WTC11 (cell line): Measurements from ENCODE around the gene MEX3D. TPM values are rescaled to one million over a fixed set of nuclear protein-coding genes. Genes with fewer than 3 reads are reported as not detected.

Experiments used
- ATAC-seq: fragments of 200-7000 bp; cut with Tn5 transposase; 2 replicates; pipeline ENCODE4 v1.10.0; 2021; ENCODE audit warnings: mild to moderate bottlenecking, moderate library complexity
- CTCF ChIA-PET: fragments of 300-600 bp; sonication (Branson Sonifier 250); formaldehyde crosslinking; loops from one replicate; lab custom pipeline; 2021; ENCODE audit warnings: antibody characterized with exemption; lab: Charles Lee
- POLR2A ChIA-PET: fragments of 350-600 bp; sonication (Branson Sonifier 250); formaldehyde crosslinking; loops from one replicate; lab custom pipeline; 2021; ENCODE audit warnings: antibody characterized with exemption; lab: Charles Lee
- DNase-seq: peaks from one replicate; pipeline ENCODE4 v3.0.0; 2021; ENCODE audit warnings: low spot score
- H3K27ac Mint-ChIP-seq: 2 replicates; pipeline ENCODE4 v1.8.0; 2021; ENCODE audit warnings: mixed read lengths
- H3K27me3 Mint-ChIP-seq: 2 replicates; pipeline ENCODE4 v1.8.0; 2021; ENCODE audit warnings: low read depth, mild to moderate bottlenecking, moderate library complexity, mixed read lengths
- H3K36me3 Mint-ChIP-seq: 2 replicates; pipeline ENCODE4 v1.8.0; 2021; ENCODE audit warnings: mixed read lengths
- H3K4me1 Mint-ChIP-seq: 2 replicates; pipeline ENCODE4 v1.8.0; 2022; ENCODE audit warnings: mixed read lengths
- H3K4me3 Mint-ChIP-seq: 2 replicates; pipeline ENCODE4 v1.8.0; 2021; ENCODE audit warnings: mild to moderate bottlenecking, moderate library complexity, mixed read lengths
- H3K9me3 Mint-ChIP-seq: 2 replicates; pipeline ENCODE4 v1.8.0; 2021; ENCODE audit warnings: mixed read lengths
- ATF1 ChIP-seq: sonication (generic); formaldehyde crosslinking; IDR thresholded peaks from 2 replicates; pipeline ENCODE4 v1.8.1; 2023; ENCODE audit warnings: mild to moderate bottlenecking, moderate library complexity, missing genetic modification reagents
- FOXJ3 ChIP-seq: sonication (generic); formaldehyde crosslinking; IDR thresholded peaks from 2 replicates; pipeline ENCODE4 v1.9.0; 2021; ENCODE audit warnings: missing genetic modification reagents, mild to moderate bottlenecking, borderline replicate concordance
- JAZF1 ChIP-seq: fragments of 250-450 bp; sonication (Bioruptor Pico); IDR thresholded peaks from 2 replicates; pipeline ENCODE4 v1.9.0; 2021; ENCODE audit warnings: moderate library complexity, mild to moderate bottlenecking, inconsistent platforms
- NFE2L1 ChIP-seq: sonication (generic); formaldehyde crosslinking; IDR thresholded peaks from 2 replicates; pipeline ENCODE4 v1.8.1; 2023; ENCODE audit warnings: missing genetic modification reagents
- NR2C2 ChIP-seq: sonication (generic); formaldehyde crosslinking; IDR thresholded peaks from 2 replicates; pipeline ENCODE4 v1.8.0; 2022; ENCODE audit warnings: mild to moderate bottlenecking, missing genetic modification reagents
- RELA ChIP-seq: sonication (generic); formaldehyde crosslinking; IDR thresholded peaks from 2 replicates; pipeline ENCODE4 v1.8.1; 2022; ENCODE audit warnings: missing genetic modification reagents, mild to moderate bottlenecking, borderline replicate concordance
- RORB ChIP-seq: fragments of 250-450 bp; sonication (Bioruptor Pico); IDR thresholded peaks from 2 replicates; pipeline ENCODE4 v1.9.0; 2021; ENCODE audit warnings: mild to moderate bottlenecking
- SMAD4 ChIP-seq: sonication (generic); formaldehyde crosslinking; IDR thresholded peaks from 2 replicates; pipeline ENCODE4 v1.8.0; 2022; ENCODE audit warnings: mild to moderate bottlenecking, missing genetic modification reagents
- TEAD1 ChIP-seq: sonication (generic); formaldehyde crosslinking; IDR thresholded peaks from 2 replicates; pipeline ENCODE4 v1.8.0; 2022; ENCODE audit warnings: mild to moderate bottlenecking, missing genetic modification reagents
- TP53 ChIP-seq: sonication (generic); formaldehyde crosslinking; IDR thresholded peaks from 2 replicates; pipeline ENCODE4 v1.8.1; 2023; ENCODE audit warnings: mild to moderate bottlenecking, missing genetic modification reagents
- ZNF121 ChIP-seq: sonication (generic); formaldehyde crosslinking; IDR thresholded peaks from 2 replicates; pipeline ENCODE4 v1.8.0; 2023; ENCODE audit warnings: missing genetic modification reagents
- total RNA-seq: library from RNA; stranded (reverse); gene quantifications from 3 replicates; pipeline ENCODE4 v1.2.3, GENCODE V29; 2021
- TF ChIP-seq, protein P1 (sequence below): sonication (generic); formaldehyde crosslinking; IDR thresholded peaks from 2 replicates; pipeline ENCODE4 v1.8.0; 2022; ENCODE audit warnings: missing genetic modification reagents
- TF ChIP-seq, protein P2 (sequence below): sonication (generic); formaldehyde crosslinking; IDR thresholded peaks from 2 replicates; pipeline ENCODE4 v1.8.0; 2022; ENCODE audit warnings: mild to moderate bottlenecking, missing genetic modification reagents
- TF ChIP-seq, protein P3 (sequence below): sonication (generic); formaldehyde crosslinking; IDR thresholded peaks from 2 replicates; pipeline ENCODE4 v1.8.1; 2022; ENCODE audit warnings: mild to moderate bottlenecking, moderate library complexity, missing genetic modification reagents
- TF ChIP-seq, protein P4 (sequence below): sonication (generic); formaldehyde crosslinking; IDR thresholded peaks from 2 replicates; pipeline ENCODE4 v1.8.1; 2023; ENCODE audit warnings: mild to moderate bottlenecking, missing genetic modification reagents
- TF ChIP-seq, protein P5 (sequence below): sonication (generic); formaldehyde crosslinking; IDR thresholded peaks from 2 replicates; pipeline ENCODE4 v1.8.1; 2023; ENCODE audit warnings: mild to moderate bottlenecking, moderate library complexity, missing genetic modification reagents

MEX3D gene
- total RNA-seq, 1 experiment from 2014 or later, result 69.5 TPM

DNA sequence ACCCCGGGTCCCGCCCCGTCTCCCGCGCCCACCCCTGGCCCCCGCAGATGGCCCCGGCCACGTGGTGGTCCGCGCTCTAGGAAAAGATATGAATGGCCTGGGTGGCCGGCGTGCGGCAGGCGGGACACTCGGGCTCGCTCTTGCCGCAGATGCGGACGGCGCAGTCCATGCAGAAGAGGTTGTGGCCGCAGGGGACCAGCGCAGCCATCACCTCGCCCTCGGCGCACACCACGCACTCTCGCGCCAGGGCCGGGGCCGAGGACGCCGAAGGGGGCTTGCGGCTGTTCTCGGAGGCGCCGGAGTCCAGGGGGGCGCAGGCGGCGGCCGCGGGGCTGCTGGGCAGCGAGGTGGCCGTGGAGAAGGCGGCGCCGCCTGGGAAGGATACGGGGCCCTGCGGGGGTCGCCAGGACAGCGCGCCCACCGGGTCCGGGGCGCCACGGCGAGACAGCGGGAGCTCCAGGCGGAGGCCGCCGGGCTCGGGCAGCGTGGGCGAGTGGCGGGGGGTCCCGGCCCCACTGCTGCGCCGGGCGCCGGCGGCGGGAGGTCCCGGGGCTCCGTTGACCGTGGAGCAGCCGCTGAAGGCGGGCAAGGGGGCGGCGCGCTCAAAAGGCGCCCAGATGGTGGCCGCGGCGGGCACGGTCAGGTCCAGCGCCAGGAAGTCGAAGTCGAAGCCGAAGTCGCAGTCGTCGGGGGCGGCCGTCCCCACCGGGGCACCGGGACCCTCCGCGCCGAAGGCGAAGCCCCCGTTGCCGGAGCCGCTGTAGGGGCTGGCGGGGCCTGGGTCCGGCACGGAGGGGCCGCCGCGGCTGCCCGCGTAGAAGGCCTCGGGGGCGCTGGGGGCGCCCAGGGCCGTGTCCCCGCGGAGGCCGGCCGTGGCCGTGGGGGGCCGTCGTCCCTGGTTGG lies 12.4 kb downstream of the MEX3D start (continued):
- TF ChIP-seq, protein P1, sequence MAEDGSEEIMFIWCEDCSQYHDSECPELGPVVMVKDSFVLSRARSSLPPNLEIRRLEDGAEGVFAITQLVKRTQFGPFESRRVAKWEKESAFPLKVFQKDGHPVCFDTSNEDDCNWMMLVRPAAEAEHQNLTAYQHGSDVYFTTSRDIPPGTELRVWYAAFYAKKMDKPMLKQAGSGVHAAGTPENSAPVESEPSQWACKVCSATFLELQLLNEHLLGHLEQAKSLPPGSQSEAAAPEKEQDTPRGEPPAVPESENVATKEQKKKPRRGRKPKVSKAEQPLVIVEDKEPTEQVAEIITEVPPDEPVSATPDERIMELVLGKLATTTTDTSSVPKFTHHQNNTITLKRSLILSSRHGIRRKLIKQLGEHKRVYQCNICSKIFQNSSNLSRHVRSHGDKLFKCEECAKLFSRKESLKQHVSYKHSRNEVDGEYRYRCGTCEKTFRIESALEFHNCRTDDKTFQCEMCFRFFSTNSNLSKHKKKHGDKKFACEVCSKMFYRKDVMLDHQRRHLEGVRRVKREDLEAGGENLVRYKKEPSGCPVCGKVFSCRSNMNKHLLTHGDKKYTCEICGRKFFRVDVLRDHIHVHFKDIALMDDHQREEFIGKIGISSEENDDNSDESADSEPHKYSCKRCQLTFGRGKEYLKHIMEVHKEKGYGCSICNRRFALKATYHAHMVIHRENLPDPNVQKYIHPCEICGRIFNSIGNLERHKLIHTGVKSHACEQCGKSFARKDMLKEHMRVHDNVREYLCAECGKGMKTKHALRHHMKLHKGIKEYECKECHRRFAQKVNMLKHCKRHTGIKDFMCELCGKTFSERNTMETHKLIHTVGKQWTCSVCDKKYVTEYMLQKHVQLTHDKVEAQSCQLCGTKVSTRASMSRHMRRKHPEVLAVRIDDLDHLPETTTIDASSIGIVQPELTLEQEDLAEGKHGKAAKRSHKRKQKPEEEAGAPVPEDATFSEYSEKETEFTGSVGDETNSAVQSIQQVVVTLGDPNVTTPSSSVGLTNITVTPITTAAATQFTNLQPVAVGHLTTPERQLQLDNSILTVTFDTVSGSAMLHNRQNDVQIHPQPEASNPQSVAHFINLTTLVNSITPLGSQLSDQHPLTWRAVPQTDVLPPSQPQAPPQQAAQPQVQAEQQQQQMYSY (CRISPR knock-in tag), result no peak
- TF ChIP-seq, all 79 proteins: peak for 0

DNA sequence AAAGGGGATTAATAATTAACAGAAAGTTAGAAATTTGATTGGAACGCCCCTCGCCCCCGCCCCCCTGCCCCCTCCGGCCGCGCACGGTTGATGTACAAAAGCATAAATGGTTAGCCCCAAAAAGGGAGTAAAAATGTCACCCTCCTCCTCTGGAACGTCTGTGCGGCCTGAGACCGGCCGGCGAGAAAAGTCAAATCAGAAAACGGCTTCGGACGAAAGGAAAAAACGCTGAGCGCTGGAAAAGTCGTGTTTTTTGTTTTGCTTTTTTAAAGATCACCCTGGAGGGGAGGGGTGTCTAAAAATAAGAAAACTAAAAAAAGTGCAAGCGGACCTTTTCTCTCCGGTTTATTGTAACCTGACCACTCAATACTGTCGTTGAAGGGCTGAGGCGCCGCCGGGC lies 13.2 kb downstream of the MEX3D start:
- Mint-ChIP-seq H3K4me3 (no peak overlapping the region), H3K9me3 (no peaks in the 10 kb centered on the region), H3K4me1 (no peaks in the 10 kb centered on the region), H3K27me3 (no peaks in the 10 kb centered on the region), H3K27ac (no peak overlapping the region), H3K36me3 (no peaks in the 10 kb centered on the region)
- CTCF ChIA-PET, result interaction anchor here (1.5 kb wide), 1 partner anchor 12 kb away, joined by 3 read pairs; no protein-coding TSS in a partner anchor
- POLR2A ChIA-PET, result no interaction called here
- TF ChIP-seq ATF1 (CRISPR knock-in tag) (no peak), TEAD1 (CRISPR knock-in tag) (no peak), ZNF121 (CRISPR knock-in tag) (no peak), JAZF1 (CRISPR knock-in tag) (no peak), NR2C2 (no peak), TP53 (no peak)
- TF ChIP-seq, protein P2, sequence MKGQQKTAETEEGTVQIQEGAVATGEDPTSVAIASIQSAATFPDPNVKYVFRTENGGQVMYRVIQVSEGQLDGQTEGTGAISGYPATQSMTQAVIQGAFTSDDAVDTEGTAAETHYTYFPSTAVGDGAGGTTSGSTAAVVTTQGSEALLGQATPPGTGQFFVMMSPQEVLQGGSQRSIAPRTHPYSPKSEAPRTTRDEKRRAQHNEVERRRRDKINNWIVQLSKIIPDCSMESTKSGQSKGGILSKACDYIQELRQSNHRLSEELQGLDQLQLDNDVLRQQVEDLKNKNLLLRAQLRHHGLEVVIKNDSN (CRISPR knock-in tag), result no peak
- TF ChIP-seq, protein P3, sequence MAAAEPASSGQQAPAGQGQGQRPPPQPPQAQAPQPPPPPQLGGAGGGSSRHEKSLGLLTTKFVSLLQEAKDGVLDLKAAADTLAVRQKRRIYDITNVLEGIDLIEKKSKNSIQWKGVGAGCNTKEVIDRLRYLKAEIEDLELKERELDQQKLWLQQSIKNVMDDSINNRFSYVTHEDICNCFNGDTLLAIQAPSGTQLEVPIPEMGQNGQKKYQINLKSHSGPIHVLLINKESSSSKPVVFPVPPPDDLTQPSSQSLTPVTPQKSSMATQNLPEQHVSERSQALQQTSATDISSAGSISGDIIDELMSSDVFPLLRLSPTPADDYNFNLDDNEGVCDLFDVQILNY (CRISPR knock-in tag), result no peak
- TF ChIP-seq, protein P4, sequence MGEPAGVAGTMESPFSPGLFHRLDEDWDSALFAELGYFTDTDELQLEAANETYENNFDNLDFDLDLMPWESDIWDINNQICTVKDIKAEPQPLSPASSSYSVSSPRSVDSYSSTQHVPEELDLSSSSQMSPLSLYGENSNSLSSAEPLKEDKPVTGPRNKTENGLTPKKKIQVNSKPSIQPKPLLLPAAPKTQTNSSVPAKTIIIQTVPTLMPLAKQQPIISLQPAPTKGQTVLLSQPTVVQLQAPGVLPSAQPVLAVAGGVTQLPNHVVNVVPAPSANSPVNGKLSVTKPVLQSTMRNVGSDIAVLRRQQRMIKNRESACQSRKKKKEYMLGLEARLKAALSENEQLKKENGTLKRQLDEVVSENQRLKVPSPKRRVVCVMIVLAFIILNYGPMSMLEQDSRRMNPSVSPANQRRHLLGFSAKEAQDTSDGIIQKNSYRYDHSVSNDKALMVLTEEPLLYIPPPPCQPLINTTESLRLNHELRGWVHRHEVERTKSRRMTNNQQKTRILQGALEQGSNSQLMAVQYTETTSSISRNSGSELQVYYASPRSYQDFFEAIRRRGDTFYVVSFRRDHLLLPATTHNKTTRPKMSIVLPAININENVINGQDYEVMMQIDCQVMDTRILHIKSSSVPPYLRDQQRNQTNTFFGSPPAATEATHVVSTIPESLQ (CRISPR knock-in tag), result no peak
- TF ChIP-seq, protein P5, sequence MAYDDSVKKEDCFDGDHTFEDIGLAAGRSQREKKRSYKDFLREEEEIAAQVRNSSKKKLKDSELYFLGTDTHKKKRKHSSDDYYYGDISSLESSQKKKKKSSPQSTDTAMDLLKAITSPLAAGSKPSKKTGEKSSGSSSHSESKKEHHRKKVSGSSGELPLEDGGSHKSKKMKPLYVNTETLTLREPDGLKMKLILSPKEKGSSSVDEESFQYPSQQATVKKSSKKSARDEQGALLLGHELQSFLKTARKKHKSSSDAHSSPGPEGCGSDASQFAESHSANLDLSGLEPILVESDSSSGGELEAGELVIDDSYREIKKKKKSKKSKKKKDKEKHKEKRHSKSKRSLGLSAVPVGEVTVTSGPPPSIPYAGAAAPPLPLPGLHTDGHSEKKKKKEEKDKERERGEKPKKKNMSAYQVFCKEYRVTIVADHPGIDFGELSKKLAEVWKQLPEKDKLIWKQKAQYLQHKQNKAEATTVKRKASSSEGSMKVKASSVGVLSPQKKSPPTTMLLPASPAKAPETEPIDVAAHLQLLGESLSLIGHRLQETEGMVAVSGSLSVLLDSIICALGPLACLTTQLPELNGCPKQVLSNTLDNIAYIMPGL (CRISPR knock-in tag), result no peak
- DNase-seq (no peak), ATAC-seq (no peak)

DNA sequence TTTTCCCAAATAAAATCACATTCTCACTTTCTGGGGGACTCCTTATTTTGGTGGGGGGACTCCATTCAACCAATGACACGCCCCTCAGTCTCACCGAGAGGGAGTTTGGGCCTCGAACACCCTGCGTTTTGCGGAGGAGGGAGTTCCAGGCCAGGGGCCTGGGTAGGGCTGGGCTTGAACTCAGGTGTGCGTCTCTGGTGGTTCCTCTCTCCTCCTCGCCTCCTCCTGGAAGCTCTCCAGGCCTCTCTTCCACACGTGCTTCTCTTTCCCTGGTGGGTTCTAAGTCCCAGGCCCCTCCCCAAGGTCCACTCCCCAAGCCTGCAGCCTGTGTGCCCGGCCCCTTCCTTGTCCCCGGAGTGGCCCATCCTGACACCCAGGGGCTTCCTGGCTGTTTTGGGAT lies 14.7 kb downstream of the MEX3D start:
- POLR2A ChIA-PET, result interaction anchor here (0.6 kb wide), 1 partner anchor 18 kb away, joined by 5 read pairs; no protein-coding TSS in a partner anchor
- Mint-ChIP-seq H3K4me1 (no peaks in the 10 kb centered on the region), H3K36me3 (no peaks in the 10 kb centered on the region), H3K27ac (no peak overlapping the region), H3K27me3 (no peaks in the 10 kb centered on the region), H3K9me3 (no peaks in the 10 kb centered on the region), H3K4me3 (no peak overlapping the region)
- DNase-seq, result no peak
- CTCF ChIA-PET, result interaction anchor here (0.6 to 1.0 kb wide), 2 partner anchors 179 to 215 kb away, joined by 4 read pairs; no protein-coding TSS in a partner anchor
- no peak for TF ChIP-seq NFE2L1 (CRISPR knock-in tag)
- TF ChIP-seq RELA (CRISPR knock-in tag), result no peak
- TF ChIP-seq SMAD4 (CRISPR knock-in tag), result no peak
- TF ChIP-seq FOXJ3 (CRISPR knock-in tag), result no peak
- no peak for TF ChIP-seq RORB (CRISPR knock-in tag)
- ATAC-seq, result no peak; the same call in 1 of the 2 replicates
